ENCODE measurements around the gene RGMA.

RGMA gene

DNA sequence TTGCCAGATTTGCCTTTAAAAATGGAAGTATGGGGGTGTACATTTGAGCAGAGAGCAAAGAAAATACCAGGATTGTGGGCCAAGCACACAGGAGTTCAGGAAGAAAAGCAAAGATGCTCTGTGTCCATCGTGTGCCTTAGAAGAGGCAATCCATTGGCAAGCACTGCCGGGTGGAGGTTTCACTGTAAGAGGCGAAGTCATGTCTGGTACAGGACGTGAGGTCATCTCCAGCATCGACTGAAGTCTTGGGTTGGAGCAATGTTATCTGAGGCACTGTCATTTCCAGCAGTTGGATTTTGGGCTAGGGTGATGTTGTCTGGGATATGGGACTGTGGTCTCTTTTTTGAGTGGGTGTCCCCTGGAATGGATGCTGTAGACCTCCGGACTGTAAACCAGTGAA, 4.8 kb upstream of the RGMA start:
- no peak for DNase-seq (ENCODE audit: low spot score)

DNA sequence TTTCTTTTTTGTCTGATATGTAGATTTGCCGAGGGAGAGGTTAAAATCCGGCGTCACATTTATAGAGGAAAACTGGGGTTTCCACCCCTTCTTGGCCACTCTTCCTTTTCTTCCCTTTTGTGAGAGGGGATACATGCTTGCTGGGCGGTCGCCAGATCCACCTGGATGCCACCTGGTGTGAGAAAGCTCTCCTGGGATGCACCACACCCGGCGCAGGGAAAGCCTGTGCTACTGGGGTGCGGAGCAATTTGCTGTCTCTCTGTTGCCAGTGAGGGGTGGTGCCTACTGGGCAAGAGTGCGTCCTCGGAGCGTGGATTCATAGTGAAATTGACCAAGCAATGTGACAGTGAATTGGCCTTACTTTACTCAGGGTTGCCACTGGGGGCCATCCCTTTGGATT, 2.5 kb upstream of the RGMA start:
- DNase-seq (ENCODE audit: low spot score), result no peak

DNA sequence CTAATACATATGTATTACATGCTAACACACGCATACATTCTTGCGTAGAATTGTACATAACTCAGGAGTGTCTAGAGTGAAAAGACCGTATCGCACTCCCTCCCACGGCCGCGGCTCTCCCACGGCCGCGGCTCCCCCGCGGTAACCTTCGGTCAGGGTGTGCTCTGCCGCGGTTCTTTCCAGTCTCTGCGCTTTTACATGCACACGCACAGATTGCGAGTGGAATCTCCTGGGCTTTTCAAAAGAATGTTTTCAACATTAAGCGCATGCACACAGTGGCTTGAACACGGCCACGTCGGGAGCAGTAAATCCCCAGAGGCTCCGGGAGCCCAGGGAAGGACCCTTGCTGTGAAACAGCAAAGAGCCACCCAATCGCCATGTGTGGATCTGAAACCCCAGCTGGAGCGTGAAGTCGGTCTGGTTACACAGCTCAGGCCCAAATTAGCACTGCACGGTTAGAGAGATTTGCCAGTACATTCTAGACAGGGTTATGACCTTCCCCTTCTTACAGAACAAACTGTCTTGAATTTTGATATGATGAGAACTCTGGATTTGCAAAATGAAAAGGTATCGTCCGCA, 805 bp upstream of the RGMA start:
- no peak for DNase-seq (ENCODE audit: low spot score)

DNA sequence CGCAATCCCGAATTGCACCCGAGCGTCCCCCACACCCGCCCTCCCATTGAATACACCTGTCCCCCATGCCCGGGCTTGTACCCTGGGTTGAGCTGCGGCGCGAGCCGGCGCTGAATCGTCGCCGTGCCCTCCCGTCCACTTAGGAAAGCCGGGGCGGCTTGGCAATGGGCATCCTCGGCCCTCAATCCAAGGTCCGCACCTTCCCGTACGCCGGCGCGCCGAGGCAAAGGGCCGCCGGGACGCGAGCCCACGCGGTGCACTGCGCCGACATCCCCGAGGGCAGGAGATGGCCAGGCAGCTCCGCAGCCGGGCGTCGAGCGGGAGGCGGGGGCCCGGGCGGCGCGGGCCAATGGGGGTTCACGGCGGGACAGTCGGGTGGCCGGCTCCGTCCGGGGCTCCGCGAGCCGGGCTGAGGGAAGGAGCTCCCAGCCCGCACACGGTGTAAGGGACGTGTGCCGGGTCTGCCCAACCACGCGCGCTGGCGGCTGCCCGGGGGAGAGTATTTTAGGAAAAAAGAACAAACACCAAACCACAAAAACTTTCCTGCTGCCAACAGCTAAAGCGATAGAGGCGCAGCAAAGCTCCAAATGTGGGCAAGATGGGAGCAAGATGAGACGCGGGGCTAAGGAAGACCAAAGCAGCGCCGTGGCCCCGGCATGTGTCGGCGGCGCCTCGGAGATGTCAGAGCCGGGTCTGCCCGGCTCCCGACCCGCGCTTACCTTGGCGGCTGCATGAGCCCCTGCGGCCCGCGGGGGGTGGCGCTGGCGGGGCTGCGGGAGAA, 621 bp downstream of the RGMA start:
- no peak for DNase-seq (ENCODE audit: low spot score)

DNA sequence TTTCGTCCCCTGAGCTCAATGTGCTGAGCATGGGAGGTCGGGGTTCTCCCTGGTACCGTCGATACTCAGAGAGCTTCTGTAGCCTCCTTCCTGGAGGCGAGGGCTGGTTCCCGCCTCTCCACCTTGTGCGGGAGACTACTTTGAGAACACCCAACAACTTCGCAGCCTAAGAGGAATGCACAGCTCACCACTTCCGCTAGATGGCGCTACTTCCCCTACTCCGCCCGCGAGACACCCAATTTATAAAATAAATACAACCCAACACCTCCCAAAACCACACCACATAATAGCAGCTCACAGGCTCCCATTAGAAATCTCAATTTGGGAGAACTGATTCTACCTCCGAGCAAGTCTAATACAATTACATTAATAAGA, 1.2 kb downstream of the RGMA start:
- peak; percentile 62 for DNase-seq (ENCODE audit: low spot score)

DNA sequence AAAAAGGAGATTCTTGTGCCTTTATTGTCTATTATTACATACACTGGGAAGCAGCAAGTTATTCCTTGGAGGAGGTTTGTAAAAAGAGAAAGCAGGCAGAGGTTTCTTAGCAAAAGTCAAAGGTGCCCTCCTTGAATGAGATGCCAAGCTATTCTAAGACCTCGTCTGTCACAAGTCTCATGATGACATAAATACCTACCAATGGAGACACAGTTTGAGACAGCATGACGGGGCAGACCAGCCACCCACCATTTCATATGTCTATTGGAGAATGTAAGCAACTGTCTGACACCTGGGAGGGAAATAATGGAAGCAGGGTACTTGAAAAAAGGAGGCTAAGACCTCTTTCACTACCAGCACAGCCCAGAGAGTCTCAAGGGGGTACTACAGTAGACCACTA, 2.2 kb downstream of the RGMA start:
- DNase-seq (ENCODE audit: low spot score), result no peak

DNA sequence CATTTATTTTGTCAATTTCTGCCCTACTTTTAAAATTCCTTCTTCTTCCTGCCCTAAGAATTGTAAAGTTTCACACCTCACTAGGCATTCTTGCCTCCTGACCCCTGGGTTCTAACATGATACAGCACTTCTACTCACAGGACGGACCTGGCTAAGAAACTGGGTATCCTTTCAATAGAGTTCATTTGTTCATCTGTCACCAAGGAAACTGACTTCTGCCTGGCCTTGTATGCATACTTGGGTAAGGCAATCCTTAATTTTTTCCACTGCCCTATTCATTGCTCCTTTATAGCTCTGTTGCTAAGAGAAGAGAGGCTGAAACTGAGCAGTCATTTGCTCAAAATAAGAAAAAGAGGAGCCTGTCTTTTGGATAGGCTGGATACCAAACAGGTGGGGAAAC, 3.3 kb downstream of the RGMA start:
- DNase-seq (ENCODE audit: low spot score), result no peak

DNA sequence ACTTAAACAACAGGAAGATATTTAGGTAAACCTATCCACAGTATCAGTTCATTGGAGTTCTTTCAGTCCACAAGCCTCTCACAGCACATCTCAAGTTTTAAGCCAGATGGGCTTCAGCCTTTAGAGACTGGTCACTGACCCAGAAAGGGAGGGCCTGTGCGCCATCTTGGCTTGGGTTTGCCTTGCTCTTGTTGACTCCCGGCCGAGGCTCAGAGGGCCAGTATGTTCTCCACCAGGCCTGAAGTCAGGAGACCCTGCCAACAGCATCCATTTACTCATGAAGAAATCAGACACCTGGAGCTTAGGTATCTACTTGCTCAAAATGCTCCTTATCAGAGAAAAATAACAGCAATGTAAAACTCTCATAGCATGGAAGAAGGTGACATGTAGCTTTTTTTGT, 6.2 kb downstream of the RGMA start:
- no peak for DNase-seq (ENCODE audit: low spot score)

DNA sequence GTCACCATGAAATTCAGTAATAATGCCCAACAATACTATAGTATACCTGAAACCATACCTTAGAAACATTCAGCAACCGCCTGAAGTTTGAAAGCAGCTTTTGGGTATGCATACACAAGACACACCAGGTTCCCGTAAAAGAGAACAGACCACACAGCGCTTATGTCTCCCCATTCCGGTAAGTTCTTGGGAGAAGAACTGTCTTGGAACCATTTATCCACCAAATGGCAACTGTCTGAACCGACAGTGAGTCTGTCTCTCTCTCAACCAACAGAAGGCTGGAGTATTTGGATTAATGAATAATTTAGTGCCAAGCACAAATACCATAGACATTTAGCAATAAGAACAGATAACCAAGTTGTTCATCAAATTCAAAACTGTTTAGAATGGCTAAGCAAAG, 7.6 kb downstream of the RGMA start:
- no peak for DNase-seq (ENCODE audit: low spot score)

DNA sequence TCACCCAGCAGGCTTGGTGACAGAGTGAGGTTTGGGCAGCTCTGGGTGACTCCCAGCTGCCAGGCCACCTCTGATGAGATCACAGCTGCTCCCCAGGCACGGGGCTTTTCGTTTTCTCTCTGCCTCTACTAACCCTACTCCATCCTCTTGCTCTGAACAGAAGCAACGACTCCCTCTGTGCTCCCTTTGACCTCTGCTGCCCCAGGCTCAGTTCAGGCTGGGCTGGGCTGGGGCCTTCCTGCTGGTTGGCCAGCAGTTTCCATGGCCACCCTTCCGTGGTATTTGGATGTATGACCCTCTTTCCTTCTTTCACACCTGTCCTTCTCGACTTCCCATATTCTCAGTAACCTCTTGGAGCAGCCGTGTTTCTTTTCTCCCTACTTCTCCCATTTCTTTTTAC, 8.6 kb downstream of the RGMA start:
- DNase-seq (ENCODE audit: low spot score), result no peak

DNA sequence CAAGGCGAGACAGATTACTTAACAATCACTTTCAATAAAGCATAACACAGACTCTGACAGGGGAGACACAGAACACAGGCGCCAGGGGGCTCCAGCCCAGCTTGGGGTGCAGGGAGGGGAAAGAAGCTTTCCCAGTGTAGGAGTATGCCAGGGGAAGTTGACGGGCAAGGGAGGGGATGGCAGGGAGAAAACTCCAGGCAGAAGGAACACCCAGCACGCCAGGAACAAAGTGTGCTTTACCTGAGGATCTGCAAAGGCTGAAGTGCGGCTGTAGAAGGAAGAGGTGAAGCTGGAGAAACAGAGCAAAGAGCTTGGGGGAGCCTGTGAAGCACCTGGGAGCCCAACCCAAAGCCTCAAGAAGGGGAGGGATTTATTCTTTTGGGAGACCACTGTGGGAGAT, 12.1 kb downstream of the RGMA start:
- DNase-seq (ENCODE audit: low spot score), result no peak

DNA sequence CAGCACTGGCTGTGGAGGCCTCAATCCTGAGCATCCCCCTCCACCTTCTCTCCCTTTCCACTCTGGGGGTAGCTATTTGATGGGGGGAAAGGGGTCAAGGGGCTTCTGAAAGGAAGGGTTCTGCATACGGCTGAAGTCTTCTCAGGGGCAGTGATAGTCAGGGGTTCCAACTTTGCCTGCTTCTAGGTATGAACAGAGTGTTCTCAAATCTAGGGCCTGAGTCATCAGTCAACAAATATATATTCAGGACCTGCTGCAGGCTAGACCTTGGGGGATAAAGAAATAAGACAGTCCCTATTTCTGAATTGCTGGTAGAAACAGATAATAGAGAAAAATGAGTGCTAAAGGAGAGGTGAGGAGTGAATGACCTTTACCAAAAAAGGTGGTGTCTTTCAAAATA, 12.8 kb downstream of the RGMA start:
- DNase-seq (ENCODE audit: low spot score), result no peak

DNA sequence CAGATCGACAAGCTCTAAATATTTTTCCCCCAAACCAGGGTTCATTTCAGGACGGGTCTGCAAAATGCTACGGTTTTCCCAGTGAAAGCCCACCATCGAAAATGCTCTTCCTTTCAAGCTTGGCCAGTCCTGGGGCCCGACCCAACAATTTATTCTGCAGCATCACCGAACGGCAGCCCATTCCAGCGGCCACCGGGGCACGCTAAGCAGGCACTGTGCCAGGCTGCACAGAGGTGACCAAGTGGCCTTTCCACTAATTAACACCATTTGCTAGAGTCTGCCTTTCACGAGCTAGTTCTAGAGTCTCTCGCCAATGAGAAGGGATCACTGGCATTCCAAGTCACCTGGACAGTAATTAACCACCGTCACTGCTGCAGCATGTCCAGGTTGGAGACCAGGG, 14.4 kb downstream of the RGMA start:
- DNase-seq (ENCODE audit: low spot score), result no peak

DNA sequence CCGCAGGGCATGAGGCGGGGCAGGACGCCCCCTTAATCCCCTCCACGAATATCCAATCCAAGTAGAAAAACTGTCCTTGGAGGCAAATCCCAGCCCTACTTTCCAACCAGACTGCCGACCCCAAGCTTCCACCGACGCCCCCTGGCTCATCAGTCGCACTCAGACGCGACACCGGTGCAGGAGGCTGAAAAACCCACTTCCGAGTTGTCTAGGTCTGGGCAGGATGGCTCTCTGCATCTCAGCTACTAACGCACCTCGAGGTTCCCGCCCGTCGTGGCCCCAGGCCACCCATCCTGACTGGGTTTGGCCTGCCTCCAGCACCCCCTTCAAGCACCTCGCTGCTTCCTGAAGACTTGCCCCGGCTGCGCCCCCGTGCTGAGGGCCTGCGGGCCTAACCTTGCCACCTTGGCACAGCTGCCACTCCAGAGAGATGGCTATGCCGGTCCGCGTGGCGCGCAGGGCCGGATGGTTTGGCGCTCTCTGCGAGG, 15.5 kb downstream of the RGMA start:
- no peak for DNase-seq (ENCODE audit: low spot score)

DNA sequence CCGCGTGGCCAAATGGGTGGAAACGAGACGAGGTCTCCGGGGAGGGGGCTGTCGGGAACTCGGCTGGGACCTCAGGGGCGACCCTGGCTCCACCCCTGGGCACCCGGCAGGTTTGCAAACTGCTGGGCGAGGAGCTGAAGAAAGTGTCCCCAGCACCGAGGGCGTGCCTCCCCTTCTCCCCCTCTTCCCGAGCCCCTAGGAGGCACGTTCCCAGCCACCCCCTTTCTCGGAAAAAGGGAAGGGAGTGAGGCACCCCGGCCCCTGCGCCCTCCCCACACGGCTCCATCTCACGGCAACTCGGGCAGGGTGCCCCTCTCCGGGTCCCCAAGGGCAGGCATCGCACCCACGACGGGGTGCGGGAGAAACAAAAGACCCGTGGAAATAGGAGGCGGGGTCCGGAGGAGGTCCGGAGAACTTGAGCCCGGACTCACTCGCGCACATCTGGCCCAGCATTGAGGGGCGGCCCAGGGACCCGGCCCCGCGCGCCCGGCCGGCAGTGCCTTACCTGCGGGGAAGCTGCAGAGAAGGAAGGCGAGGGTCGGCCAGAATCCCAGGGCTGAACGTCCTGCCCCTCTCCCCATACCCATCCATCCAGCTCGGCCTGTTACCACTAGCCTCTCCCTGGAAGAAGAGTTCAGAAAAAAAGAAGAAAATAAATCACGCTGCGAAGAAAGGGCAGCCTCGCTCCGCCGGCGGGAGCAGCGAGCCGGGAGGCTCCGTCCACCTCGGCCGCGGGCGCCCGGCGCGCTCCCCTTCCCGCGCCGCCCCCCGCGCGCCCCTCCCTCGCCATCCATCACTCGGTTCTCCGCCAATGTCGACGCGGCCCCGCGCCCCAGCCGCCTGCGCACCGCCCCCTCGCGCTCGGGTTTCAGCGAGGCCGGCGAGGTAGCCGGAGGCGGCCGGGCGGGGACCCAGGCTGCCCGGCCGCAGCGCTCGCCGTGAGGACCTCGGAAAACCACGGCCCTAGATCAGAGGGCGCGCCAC, 16.3 kb downstream of the RGMA start:
- DNase-seq (ENCODE audit: low spot score), result peak; percentile 32

DNA sequence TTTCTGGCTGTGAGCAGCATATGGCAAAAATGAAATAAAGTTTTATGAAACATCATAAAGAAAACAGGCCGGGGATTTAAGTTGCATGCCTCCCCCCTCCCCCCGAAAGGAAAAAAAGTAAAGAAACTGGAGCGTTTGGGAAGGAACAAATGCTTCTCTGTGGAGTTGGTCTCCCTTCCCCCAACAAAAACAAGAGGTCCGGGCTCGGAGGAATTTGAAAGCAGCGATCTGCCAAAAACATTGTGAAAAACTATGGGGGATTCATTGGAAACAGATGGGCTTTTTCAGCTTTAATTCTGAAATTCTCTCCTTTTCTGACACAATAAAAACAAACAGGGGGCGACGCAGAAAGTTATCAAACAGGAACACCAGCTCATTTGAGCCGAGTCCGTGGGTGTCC, 17.0 kb downstream of the RGMA start:
- DNase-seq (ENCODE audit: low spot score), result no peak

DNA sequence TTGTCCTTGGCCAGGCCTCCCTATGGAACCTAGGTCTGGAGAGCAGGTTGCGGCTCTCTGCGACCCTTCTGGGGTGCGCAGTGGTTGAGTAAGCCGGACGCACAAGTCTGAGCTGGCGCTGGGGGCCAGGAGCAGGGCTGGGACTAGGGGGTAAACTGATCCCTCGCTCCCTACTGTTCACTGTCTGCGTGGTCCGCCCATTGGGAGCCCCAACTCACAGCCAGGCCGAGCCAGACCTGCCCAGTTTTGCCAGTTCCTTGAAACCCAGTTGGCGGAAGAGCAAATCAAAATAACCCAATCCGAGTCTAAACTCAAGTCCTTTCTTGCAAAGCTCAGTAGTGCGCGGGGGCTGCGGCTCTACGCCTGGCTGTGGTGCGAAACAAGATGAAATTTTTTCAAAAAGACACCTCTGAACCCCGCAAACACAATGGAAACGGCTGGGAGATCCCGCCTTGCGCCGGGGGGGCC, 17.5 kb downstream of the RGMA start:
- DNase-seq (ENCODE audit: low spot score), result no peak

DNA sequence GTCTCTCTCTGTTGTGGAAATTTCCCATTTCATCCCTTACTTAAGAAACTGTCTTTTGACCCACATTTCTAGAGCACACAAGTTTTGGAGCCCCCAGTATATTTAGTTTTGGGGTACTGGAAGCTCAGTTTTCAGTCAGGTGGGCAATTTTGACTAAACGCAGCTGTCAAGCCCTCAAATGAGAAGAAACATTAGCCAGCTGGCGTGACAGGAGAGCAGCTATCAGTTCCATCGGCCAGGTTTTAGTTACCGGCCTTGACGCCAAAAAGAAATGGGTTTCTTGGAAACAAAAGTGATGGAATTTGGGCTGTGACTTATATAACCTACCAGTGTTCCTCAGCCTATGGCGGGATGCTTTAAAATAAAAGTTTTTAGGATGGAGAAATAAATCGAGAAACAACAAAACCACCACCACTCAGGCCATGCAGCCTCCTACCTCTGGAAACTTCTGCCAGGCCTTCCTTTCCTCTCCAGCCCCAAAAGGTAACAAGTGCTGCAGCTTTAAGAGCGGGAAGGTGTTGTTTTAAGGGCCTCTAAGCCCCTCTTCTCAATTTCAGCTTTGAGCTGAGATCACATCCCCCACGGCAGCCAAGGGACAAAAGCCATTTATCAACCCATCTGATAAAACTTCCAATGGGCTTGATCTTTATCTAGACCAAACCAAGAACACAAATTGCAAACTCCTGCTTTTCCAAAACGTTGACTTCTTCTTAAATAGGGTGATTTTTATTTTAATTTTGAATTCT, 18.3 kb downstream of the RGMA start:
- DNase-seq (ENCODE audit: low spot score), result no peak

DNA sequence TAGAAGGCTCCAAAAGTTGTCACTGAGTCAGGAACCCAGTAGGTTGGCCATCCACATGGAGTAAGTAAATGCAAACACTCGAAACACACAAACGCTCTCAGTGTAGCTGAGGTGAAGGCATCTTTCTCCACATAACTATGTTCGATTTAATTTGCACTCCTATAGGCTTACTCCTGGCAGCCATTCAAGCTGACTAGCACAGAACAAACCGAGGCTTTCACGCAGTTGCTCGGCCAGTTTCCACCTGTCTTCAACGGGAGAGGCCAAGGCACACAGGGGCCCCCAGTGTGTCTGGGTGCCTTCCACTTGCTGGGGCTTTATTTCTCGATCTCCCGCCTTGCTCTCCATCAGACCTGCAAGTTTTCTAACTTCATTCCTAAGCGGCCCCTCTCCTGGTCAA, 18.9 kb downstream of the RGMA start:
- DNase-seq (ENCODE audit: low spot score), result no peak

DNA sequence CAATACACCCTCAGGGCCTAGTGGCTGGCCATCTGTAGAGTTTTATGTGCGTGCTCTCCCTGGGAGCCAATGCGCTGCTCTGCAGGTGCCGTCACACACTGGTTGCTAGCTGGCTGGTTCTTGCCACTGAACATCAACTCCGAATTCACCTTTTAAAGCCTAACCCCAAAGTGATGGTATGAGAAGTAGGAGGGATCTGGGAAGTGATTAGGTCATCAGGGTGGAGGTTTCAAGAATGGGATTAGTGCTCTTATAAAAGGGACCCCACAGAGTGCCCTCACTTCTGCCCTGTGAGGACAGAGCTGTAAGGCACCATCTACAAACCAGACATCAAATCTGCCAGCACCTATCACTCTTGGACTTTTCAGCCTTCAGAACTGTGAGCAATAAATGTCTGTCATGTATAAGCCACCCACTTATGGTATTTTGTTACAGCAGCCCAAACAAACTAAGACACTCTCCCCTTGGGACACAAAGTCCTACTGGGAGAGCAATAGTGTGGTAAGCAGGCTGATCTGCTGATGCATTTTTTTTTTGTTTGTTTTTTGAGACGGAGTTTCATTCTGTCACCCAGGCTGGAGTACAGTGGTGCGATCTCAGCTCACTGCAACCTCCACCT, 20.3 kb downstream of the RGMA start:
- no peak for DNase-seq (ENCODE audit: low spot score)

DNA sequence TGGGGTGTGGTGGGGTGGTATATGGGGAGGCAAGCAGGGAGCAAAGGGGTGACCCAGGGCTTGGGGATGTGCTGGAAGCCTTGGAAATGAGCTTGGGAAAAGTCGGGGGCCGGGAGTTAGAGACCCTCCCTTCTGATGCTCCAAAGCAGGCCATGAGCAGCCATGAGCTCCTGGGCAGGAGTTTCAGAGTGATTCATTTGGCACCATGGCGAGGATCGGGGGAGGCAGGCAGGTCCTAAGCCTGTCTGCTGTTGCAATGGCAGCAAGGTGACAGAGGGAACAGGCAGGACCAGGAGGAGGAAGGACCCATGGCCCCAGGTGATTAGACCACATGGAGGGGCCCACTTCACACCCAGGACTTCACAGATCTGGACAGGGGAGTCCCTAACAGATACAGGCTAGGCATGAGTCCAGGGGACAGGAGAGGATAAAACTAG, 21.3 kb downstream of the RGMA start:
- no peak for DNase-seq (ENCODE audit: low spot score)

Measured in putamen (tissue), 1 donor.